GM12878 (cell line): Measurements from ENCODE around the gene DYSF.

Source experiments
- CEBPB ChIP-seq, 2 experiments: fragments of 150-350 bp in 1 of 2; IDR thresholded peaks; 2 replicates each; pipeline ENCODE4 v1.6.1; 2012 to 2014; ENCODE audit warnings: low read depth in 2 of 2, low read length in 2 of 2, borderline replicate concordance in 1 of 2, inconsistent platforms in 1 of 2
- MTA3 ChIP-seq: IDR thresholded peaks from 2 replicates; pipeline ENCODE4 v1.6.1; 2012; ENCODE audit warnings: low read length, inconsistent platforms, borderline replicate concordance
- POLR2A ChIP-seq: IDR thresholded peaks from 2 replicates; pipeline ENCODE4 v1.6.1; 2011; ENCODE audit warnings: low read depth, mild to moderate bottlenecking, low read length
- SUPT20H ChIP-seq: IDR thresholded peaks from 2 replicates; pipeline ENCODE4 v1.6.1; 2011; ENCODE audit warnings: low read depth, mild to moderate bottlenecking, low read length, moderate library complexity, borderline replicate concordance; ENCODE audit not compliant: control insufficient read depth
- TF ChIP-seq, protein P1 (sequence below), 3 experiments: IDR thresholded peaks in 2 of 3; conservative IDR thresholded peaks in 1 of 3; 2 replicates each; pipeline ENCODE4 v1.5.1; 2011; ENCODE audit warnings: low read depth in 3 of 3, low read length in 3 of 3, mild to moderate bottlenecking in 3 of 3, control low read depth in 2 of 3, moderate library complexity in 2 of 3, inconsistent platforms in 1 of 3, mixed read lengths in 1 of 3; ENCODE audit not compliant: control insufficient read depth in 2 of 3, insufficient read depth in 1 of 3; ENCODE audit errors: extremely low read depth in 1 of 3

DNA sequence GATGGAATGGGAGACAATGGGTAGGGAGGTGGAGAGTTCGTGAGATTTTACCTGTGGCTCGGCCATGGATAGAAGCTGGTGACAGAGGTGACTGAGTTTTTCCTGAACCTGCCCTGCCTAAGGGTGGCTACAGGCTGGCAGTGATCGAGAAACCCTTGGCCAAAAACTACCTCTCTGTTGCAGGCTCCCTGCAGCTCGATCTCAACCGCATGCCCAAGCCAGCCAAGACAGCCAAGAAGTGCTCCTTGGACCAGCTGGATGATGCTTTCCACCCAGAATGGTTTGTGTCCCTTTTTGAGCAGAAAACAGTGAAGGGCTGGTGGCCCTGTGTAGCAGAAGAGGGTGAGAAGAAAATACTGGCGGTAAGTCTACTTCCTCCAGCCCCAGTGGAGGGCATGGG is 225.5 kb downstream of the DYSF start:
- TF ChIP-seq POLR2A (no peak), CEBPB (IDR thresholded peaks at IDR 0.05; ENCODE audit: borderline replicate concordance in 1 of 2, low read depth in 2 of 2, low read length in 2 of 2) (no peak), SUPT20H (no peak), MTA3 (no peak)
- TF ChIP-seq, protein P1, sequence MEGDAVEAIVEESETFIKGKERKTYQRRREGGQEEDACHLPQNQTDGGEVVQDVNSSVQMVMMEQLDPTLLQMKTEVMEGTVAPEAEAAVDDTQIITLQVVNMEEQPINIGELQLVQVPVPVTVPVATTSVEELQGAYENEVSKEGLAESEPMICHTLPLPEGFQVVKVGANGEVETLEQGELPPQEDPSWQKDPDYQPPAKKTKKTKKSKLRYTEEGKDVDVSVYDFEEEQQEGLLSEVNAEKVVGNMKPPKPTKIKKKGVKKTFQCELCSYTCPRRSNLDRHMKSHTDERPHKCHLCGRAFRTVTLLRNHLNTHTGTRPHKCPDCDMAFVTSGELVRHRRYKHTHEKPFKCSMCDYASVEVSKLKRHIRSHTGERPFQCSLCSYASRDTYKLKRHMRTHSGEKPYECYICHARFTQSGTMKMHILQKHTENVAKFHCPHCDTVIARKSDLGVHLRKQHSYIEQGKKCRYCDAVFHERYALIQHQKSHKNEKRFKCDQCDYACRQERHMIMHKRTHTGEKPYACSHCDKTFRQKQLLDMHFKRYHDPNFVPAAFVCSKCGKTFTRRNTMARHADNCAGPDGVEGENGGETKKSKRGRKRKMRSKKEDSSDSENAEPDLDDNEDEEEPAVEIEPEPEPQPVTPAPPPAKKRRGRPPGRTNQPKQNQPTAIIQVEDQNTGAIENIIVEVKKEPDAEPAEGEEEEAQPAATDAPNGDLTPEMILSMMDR (IDR thresholded peaks at IDR 0.05 in 2 of 3, conservative IDR thresholded peaks at IDR 0.05 in 1 of 3; ENCODE audit: control insufficient read depth in 2 of 3, extremely low read depth in 1 of 3, insufficient read depth in 1 of 3, low read depth in 3 of 3, low read length in 3 of 3), result no peak
